GM19397 (cell line): ENCODE measurements around the gene WDTC1.
"Not testable (repeated sequence)": the region's sequence is repeated elsewhere in the genome, so short reads cannot be mapped to it uniquely, and the experiment has no call there.

Source experiments
- ATAC-seq: cut with Tn5 transposase; IDR thresholded peaks from one replicate; pipeline ENCODE4 v1.9.1; 2021; ENCODE audit warnings: mild to moderate bottlenecking, moderate library complexity; ENCODE audit not compliant: unreplicated experiment

The WDTC1 gene

GRCh38 chr1:27234049-27234882 is at the start of gene WDTC1:
WDTC1 (plus strand) TSS chr1:27234632; CDS start chr1:27261055, 26,423 bp downstream.
- ATAC-seq, result peak; percentile 88

- ATAC-seq, result not testable (repeated sequence)
These were observed 49.8 kb upstream of the WDTC1 start for GRCh38 chr1:27184665-27185064.

GRCh38 chr1:27192039-27192529 is 42.3 kb upstream of the WDTC1 start:
- ATAC-seq, result no peak

- ATAC-seq, result no peak
These were observed 41.2 kb upstream of the WDTC1 start for GRCh38 chr1:27193194-27193593.

- no peak for ATAC-seq
These were observed 33.1 kb upstream of the WDTC1 start for GRCh38 chr1:27201295-27201694.

- no peak for ATAC-seq
These were observed 30.5 kb upstream of the WDTC1 start for GRCh38 chr1:27203946-27204345.

GRCh38 chr1:27207238-27207637 is 27.2 kb upstream of the WDTC1 start:
- not testable (repeated sequence) for ATAC-seq

GRCh38 chr1:27208143-27208850 is 26.1 kb upstream of the WDTC1 start:
- not testable (repeated sequence) for ATAC-seq

GRCh38 chr1:27216466-27216865 is 18.0 kb upstream of the WDTC1 start:
- ATAC-seq, result no peak

GRCh38 chr1:27217401-27217800 is 17.0 kb upstream of the WDTC1 start:
- ATAC-seq, result no peak

GRCh38 chr1:27218736-27219135 is 15.7 kb upstream of the WDTC1 start:
- ATAC-seq, result no peak

- ATAC-seq, result no peak
These were observed 14.3 kb upstream of the WDTC1 start for GRCh38 chr1:27220096-27220495.

GRCh38 chr1:27220702-27221497 is 13.5 kb upstream of the WDTC1 start:
- ATAC-seq, result not testable (repeated sequence)

- ATAC-seq, result no peak
These were observed 8.8 kb upstream of the WDTC1 start for GRCh38 chr1:27225621-27226020.

GRCh38 chr1:27227765-27228164 is 6.7 kb upstream of the WDTC1 start:
- no peak for ATAC-seq

- no peak for ATAC-seq
These were observed 774 bp upstream of the WDTC1 start for GRCh38 chr1:27233667-27234048.

- ATAC-seq, result no peak
These were observed 1.4 kb downstream of the WDTC1 start for GRCh38 chr1:27235827-27236226.

GRCh38 chr1:27237112-27237511 is 2.7 kb downstream of the WDTC1 start:
- no peak for ATAC-seq

GRCh38 chr1:27238032-27238431 is 3.6 kb downstream of the WDTC1 start:
- ATAC-seq, result no peak

- no peak for ATAC-seq
These were observed 7.2 kb downstream of the WDTC1 start for GRCh38 chr1:27241677-27242076.

GRCh38 chr1:27243665-27244064 is 9.2 kb downstream of the WDTC1 start:
- not testable (repeated sequence) for ATAC-seq
